Stimulated activated CD8-positive, alpha-beta memory T cell treated with anti-CD3 and anti-CD28 coated beads, Interleukin-15, amount 100 ng/mL, for 4 hours (primary cell): ENCODE data around the gene KLHL12.
A peak's percentile ranks its signal among the peaks of the same experiment; 100 is the strongest.

Experiments used
- DNase-seq, 2 donors: peaks; one replicate each; pipeline ENCODE4 v3.0.0-alpha.2; 2020; ENCODE audit warnings: low read depth in 2 of 2

KLHL12 gene

DNA sequence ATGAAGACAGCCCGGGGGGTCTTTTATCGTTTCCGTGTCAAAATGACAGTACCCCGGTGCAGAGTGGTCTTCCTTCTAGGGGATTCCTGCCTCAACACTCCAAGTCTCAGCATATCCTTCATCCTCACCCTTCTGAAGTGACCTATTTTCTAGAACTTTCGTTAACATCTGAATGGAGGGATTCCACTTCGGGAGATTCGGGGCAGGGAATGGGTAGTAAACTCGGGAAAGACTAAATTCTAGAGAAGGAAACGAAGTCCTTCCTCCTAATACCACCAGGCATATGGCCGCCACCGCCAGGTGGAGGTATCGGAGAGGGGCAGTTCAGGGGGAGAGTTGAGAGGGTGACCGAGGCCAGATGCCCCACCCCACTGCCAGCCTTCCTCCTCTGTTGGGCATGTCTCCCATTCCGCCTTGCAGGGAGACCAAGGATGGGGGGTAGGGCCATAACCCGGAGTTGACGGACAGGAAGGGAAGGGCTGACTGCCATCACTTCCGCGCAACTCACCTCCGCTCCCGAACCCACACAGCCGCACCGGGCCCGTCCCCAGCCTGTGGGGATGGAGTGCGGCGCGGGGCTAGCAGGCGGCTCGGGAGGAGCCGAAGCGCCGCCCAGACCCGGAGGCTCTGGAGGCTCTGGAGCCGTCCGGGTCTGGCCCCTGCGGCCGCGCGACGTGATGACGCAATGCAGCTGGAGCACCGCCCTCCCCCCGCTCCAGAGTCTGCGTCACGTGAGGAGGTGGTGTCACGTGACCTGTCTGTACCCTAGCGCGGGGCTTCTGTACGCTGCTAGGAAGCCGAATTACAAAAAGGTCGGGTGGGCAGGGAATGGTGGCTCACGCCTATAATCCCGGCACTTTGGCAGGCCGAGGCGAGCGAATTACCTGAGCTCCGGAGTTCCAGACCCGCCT lies at the start of gene KLHL12:
TSS of gene KLHL12 (minus strand) at position 654 of the 911 bp plus-strand sequence. CDS start 2,072 bp downstream, outside the sequence.
- DNase-seq, result peak; percentile 88

DNA sequence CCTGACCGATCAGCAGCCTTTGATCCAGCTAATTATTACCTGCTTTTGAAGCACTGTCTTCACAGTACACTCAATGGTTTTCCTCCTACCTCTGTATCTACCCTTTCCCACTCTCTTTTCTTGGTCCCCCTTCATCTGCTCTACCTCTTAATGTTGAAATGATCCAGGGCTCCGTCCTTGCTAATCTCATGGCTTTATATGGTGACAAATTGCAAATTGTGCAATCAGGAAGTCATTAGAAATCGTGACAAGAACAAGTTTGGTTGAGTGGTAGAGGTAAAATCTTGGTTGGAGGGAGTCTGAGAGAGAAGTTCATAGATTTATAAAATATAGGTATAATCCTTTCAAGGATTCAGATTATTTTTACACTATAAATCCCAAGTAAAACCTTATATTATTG lies 49.6 kb upstream of the KLHL12 start:
- no peak for DNase-seq

DNA sequence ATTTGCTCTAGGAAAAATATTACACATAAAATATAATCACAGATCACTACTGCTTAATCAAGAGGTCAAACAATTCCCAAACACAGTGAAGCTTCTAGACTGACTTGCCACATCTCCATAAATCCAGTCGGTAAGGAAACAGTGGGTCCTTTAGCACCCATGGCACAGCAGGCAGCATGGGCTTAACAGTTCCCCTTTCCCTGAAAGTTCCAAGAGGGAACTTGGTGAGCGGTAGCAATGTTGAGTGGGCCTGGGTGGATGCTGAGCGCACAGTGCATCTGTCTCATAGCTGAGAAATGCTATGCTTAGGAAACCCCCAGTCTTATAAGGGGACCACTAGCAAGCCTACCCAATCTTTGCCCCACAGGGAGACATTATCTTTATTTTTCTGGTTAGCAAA lies 47.8 kb upstream of the KLHL12 start:
- no peak for DNase-seq

DNA sequence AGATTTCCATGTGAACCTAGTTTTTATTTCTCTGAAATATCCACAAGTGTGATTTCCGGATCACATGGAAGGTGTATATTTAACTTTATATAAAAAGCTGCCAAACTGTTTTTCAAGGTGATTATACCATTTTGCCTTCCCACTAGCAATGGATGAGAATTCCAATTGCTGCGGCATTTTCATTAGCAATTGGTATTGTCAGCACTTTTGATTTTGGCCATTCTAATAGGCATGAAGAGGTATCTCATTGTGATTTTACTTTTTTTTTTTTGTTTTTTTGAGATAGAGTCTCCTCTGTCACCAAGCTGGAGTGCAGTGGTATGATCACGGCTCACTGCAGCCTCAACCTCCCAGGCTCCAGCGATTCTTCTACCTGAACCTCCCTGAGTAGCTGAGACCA lies 45.0 kb upstream of the KLHL12 start:
- DNase-seq, result no peak

DNA sequence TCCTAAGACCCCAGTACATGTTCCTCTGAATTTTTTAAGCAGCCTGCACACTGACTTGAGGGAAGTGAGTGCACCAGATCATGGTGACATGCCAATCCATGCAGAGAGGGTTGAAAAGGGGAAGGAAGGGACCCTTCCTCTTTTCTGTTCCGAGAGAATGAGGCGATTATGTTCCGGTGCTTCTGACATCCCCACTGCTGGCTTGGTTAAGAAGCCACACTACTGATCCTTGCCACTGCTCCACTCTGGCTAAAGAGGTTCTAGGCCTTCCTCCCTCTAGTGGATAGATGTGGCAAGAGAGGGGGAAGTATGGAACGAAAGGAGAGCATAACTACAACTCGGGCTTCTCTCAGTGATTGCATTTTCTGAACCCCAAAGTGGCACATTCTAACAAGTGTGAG lies 41.9 kb upstream of the KLHL12 start:
- no peak for DNase-seq

DNA sequence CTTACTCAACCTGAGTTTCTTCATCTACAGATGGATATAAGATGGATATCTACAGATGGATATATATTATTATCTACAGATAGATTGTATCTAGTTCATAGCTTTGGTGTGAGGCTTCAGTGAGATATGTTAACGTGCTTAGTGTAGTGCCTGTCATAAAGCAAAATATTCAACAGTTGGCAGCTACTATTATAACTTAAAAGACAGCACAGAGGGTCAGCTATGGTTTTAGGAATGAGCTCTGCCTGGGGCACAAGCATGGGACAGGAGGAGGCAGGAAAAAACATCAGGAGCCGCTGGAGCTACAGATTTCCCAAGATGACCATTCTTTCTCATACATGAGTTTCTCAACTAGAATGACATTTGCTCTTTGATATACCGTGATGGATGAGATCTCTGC lies 41.3 kb upstream of the KLHL12 start:
- no peak for DNase-seq

DNA sequence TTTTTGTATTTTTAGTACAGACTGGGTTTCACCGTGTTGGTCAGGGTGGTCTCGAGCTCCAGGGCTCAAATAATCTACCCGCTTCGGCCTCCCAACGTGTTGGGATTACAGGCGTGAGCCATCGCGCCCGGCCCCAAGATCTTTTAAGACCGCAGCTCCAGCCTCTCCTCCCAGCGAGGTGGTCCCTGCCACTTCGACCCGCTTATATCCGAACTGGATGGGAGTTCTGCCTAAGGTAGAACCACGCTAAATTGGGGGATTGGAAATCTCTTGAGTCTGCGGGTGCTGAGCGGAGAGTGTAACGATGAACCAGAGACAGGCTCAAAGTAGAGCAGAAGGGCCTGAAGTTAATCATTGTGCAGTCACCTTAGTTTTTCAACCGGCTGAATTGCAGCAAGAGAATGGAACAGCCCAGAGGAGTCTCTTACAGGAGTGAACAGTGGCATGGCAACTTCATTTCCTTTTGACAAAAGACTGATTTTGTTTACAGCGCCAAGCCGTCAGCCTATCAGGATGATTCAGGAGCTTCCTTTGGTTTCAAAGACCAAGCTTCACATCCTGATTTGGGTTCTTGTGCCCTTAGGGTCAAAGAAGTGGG lies 40.7 kb upstream of the KLHL12 start:
- DNase-seq, result no peak

DNA sequence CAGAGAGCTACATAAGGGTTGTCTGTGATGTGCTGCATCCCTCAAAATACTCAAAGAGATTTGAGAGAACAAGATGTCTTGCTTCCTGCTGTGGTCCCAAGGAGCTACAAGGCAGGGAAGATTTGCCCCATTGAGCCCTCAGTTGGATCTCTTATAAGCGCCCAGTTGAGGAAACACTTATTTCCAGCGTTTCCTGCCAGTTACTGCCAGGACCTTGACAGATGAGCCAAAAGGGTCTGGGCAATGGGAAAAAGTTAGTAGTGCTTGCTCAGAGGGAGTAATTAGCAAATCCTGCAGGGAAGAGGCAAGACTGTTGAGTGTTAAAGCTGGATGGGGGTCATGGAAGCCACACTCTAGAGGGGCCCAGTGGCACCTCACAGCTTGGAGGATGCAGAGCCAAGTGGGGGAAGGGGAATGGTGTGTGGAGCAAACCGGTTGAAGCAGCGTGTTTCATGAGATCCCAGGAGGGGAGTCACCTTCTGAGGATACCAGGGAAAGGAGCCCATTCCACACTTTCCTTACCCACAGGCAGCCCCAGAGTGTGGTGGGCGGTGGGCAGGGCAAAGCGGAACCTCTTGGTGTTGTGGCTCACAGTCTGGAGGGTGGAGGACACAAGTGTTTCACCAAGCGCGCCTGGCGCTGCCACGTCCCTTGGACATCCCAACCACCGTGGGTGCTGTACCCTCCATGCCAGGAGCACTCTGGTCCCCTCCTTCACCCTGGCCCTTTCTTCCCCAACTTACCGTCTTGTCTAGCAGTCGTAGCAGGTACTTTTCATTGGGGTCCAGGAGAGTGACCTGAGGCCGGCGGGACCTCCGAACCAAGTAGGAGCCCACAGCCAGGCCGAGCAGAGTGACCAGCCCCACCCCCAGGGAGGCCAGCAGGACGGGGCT lies 39.2 kb upstream of the KLHL12 start:
- DNase-seq, result no peak

DNA sequence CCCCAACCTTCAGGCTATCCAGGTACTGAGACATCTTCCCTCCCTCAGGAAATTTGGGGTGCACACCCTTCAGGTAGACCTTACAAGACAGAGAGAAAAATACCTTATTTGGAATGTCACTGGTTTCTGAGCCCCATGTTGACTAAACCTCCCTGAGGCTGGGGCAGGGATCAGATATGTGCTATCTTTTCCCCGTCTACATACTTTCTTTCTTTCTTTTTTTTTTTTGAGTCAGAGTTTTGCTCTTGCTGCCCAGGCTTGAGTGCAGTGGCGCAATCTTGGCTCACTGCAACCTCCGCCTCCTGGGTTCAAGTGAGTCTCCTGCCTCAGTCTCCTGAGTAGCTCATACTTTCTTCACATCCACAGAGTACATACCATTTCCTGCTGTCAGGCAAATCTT lies 38.4 kb upstream of the KLHL12 start:
- no peak for DNase-seq

DNA sequence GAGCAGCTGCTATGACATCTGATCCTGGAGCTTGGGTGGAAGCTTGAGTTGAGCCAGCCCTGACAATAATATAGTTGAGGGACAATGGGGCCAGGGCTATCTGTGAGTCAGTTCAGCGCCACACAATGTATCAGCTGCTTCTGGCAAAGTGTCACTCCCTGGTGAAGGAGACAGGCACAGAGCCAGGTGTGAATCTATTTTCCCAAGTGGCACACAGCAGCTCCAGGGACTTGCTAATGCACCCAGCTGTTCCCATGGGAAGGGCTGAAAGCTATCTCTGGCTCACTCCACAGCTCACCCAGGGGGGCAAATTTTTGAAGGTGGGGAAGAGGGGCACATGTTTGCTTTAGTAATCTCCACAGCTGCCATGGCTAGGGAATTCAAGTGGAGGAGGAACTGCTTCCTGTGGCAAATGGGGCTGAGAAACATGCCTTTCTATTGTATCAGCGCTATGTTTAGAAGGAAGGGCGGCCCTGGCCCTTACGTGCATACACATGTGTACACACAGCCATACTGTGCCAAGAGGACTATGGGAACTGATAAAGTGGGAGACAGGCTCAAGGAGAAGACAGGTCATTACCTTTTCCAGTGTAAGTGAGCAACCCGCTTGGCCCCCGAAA lies 37.9 kb upstream of the KLHL12 start:
- DNase-seq, result no peak

DNA sequence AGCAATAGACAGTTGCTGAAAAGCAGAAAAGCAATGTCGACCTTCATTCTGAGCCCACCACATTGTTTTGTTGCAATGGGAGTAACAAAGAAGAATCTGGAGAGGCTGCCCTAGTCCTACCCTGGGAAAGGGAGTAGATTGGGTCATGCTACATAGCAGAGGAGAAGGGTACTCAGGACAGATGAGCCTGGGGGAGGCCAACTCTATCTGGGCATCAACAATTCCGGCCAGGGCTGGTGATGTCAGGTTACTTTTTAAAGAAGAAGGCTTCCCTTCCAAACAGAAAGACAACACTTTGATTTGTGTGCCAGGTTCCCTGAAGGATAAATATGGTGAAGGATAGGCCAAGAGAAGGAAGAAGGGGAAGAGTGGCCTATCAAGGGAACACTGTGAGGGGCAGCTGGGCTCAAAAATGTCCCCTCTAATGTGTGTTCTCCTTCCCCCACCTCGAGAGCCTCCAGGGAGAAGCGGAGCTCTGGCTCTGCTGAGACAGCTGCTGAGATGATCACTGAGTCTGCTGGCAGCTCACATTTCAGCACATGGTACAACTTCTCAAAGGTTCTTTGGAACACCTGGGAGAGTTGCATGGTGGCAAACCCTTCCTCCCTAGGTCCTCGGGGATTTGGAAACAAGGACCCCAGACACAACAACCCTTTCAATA lies 34.3 kb upstream of the KLHL12 start:
- no peak for DNase-seq

DNA sequence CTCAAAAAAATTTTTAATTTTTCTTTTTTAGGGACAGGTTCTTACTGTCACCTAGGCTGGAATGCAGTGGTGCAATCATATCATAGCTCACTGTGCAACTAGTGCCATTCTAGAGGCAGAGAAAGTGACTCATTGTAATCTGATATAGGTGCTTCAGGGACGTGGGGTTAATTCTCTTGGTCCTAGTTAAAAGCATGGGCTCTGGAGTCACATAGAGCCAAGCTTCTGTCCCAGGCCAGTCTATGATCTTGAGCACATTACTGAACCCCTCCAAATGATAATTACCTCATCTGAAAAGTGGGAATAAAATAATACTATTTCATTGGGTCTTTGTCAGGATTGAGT lies 32.2 kb upstream of the KLHL12 start:
- DNase-seq, result no peak

DNA sequence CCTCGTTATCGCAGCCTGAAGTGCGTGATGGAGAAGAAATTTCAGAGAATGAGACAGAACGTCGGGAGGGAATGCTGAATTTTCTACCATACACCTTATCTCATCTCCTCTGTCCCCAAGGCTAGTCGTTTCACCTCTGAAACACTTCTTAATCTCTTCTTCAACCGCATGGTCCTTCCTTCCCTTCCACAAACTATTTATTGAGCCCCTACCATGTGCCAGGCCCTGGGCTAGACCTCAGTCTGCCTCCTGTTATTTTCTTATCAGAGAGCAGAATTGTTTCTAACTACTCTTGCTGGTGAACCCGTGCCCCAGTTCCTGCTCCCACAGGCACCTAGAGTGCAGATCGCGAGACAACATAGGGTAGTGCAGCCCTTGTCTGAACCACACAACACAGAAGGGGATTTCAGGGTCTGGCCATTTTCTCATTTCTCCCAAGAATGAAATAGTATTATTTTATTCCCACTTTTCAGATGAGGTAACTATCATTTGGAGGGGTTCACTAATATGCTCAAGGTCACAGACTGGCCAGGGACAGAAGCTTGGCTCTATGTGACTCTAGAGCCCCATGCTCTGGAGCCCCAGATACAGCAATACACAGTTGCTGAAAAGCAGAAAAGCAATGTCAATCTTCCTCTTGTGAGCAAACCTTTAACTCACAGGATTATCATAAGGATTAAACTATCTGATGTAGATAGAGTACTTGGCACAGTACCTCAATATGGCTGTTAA lies 31.7 kb upstream of the KLHL12 start:
- no peak for DNase-seq

DNA sequence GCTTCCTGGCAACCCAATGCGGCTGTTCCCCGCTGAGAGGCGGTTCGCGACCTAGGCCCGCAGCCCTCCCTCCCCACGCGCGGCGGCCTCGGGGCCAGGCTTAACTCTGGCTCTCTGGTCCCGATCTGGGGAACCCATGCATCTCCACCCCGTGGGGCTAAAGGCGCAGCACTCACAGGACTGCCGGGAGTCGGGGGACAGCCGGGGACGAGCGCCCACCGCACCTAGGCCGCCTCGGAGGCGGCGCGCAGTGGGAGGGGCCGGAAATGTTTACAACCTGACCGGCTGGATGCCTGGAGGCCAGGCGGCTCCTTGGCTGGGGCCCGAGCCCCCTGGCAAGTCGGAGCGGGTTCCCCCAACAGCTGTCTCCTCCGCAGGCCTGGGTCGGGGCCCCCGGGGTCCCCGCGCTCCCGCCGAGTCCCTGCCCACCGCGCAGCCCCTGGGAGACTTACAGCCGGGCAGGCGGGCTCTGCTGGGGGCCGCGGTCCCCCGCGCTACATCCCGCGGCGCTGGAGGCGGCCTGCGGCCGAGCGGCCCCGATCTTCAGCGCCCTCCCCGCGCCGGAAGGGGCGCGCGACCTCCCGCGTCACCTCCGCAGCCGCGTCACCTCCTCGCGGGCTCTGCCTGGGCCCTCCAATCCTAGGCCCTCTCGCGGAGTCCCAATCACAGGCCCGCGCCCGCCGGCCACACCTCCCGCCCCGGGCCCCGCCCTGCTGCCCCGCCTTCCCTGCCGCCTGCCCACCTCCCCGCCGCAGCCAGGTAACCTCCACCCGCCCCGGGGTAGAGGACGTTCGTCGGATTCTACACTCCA lies 30.9 kb upstream of the KLHL12 start, which contains the start of gene ADIPOR1:
TSS of gene ADIPOR1 (minus strand) at position 580 of the 811 bp plus-strand sequence. CDS start 7,242 bp downstream, outside the sequence.
- peak; percentile 82 to 86 for DNase-seq

DNA sequence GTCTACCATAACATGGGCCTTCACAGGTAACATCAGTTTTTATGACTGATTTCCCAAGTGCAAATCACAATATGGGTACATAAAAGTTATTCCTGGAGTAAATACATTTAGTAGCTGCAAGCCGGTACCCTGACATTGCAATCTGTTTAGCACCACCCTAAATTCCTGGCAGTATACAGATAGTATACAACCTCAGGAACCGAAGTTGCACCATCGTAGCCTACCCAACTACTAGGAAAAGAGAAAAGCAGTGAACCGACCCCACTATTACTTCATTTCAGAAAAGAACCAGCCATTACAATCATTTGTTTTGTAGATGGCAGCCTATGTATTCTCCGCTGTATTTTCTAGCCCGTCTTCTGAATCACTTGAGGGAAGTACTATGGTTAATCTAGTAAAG lies 29.9 kb upstream of the KLHL12 start:
- DNase-seq, result no peak

DNA sequence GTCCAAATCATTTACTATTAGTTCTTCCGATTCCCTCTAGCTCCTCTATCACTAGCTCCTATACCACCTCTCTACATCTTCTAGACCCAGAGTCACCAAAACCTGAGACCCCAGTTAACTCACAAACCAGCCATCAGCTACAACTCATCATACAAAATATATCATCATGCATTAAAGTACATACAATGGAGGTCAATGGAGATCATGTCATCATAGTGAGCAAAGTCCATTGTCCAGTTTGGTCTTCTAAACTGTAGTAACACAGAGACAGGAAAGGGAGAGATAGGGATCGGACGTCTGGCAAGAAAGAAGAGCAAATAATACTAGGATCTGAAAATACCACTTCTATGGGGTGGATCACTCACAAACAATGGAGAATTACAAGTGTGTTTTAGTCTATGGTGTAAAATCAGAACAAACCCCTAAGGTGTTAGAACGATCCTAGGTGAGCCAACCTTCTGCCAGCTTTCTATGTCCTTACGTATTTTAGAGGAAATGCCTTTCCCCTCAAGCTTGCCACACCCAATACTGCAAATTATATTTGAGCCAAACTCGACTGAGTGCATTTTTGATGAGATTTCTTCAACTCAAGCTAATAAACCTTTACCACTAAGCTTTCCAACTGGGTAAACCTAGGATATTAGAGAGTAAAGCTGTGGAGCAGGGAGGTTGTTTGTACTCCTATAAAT lies 27.2 kb upstream of the KLHL12 start:
- DNase-seq, result no peak

DNA sequence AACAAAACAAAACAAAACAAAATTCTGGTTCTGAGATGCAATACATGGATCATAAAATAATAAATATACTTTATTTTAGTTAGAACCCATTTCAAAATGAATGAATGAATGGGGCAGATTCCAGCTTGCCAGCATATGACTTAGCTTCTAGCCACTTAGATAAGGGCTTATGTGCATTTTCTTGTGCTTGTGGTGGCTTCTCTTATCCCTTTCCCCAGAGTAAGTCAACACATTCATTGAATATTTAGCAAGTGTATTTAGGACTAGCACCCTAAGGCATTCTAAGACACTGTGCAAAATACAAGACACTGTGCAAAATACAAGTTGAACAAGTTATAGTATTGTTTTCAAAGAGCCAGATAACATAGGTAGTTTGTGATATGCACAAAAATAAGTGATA lies 26.4 kb upstream of the KLHL12 start:
- DNase-seq, result no peak

DNA sequence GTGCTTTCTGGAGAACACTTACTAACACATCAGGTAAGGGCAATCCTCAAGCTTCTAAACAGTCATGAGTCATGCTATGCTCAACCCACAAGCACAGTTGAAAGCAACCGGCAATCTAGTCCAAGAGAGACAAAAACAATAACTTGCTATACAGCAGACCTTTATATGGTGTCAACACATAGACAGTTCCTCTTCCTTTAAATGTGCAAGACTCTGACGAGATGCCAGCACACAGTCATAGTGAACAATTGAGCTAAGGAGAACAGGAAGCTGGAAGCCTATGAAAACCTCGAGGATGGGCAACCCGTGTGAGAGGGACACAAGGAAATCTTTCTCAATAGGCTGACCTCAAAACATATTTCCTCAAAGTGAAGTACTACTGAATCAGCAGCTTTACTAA lies 25.8 kb upstream of the KLHL12 start:
- DNase-seq, result no peak

DNA sequence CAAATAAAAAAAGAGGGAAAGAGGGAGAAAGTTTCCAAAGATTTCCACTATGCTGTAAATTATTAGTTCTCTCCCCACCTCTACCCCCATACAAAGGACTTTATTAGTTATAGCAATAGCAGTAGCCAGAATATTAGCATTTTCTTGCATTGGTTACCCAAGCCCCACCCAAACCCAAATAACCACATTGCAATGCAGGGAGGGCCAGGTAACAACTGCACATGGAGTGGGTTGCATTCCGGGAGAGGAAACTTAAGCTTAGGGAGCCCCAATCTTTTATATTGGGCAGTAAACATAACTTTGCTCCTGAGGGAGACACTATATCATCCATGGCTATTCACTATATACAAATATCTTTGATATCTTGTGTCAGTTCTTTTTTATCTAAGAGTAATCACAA lies 25.1 kb upstream of the KLHL12 start:
- no peak for DNase-seq
